Mammary epithelial cell (primary cell): ENCODE data around the gene MS4A8.

Experiments used
- EZH2 ChIP-seq: IDR thresholded peaks from 2 replicates; pipeline ENCODE4 v1.6.1; 2012; ENCODE audit warnings: low read length, inconsistent platforms, borderline replicate concordance
- TF ChIP-seq, protein P1 (sequence below), 2 donors: IDR thresholded peaks in 1 of 2; conservative IDR thresholded peaks in 1 of 2; 2 replicates each; pipeline ENCODE4 v1.5.1; 2011 to 2012; ENCODE audit warnings: inconsistent platforms in 2 of 2, low read length in 2 of 2, mild to moderate bottlenecking in 2 of 2, control low read depth in 1 of 2, low read depth in 1 of 2; ENCODE audit not compliant: insufficient read depth in 1 of 2; ENCODE audit errors: extremely low read depth in 1 of 2

- TF ChIP-seq, protein P1, sequence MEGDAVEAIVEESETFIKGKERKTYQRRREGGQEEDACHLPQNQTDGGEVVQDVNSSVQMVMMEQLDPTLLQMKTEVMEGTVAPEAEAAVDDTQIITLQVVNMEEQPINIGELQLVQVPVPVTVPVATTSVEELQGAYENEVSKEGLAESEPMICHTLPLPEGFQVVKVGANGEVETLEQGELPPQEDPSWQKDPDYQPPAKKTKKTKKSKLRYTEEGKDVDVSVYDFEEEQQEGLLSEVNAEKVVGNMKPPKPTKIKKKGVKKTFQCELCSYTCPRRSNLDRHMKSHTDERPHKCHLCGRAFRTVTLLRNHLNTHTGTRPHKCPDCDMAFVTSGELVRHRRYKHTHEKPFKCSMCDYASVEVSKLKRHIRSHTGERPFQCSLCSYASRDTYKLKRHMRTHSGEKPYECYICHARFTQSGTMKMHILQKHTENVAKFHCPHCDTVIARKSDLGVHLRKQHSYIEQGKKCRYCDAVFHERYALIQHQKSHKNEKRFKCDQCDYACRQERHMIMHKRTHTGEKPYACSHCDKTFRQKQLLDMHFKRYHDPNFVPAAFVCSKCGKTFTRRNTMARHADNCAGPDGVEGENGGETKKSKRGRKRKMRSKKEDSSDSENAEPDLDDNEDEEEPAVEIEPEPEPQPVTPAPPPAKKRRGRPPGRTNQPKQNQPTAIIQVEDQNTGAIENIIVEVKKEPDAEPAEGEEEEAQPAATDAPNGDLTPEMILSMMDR (conservative IDR thresholded peaks at IDR 0.05 in 1 of 2, IDR thresholded peaks at IDR 0.05 in 1 of 2; ENCODE audit: extremely low read depth in 1 of 2, insufficient read depth in 1 of 2, low read depth in 1 of 2, low read length in 2 of 2) = no peak
- no peak for TF ChIP-seq EZH2
Measured at GRCh38 chr11:60761436-60762190, 62.2 kb downstream of the MS4A8 start.
